ENCODE results near the gene IMMT.

GRCh38 chr2:86226636-86227520, 31.6 kb upstream of the IMMT start:
- no peak for TF ChIP-seq POLR2A (IDR thresholded peaks at IDR 0.05; ENCODE audit: low read length)
- no peak for TF ChIP-seq GATA1 (IDR thresholded peaks at IDR 0.05; ENCODE audit: low read depth, low read length)
